ENCODE results near the gene RAPGEF5. TPM values are rescaled to one million over a fixed set of nuclear protein-coding genes. Genes with fewer than 3 reads are reported as not detected.

Gene RAPGEF5
- total and polyA plus RNA-seq, 12 donors, result 5.1 to 87.0 (median 26.0) TPM

DNA sequence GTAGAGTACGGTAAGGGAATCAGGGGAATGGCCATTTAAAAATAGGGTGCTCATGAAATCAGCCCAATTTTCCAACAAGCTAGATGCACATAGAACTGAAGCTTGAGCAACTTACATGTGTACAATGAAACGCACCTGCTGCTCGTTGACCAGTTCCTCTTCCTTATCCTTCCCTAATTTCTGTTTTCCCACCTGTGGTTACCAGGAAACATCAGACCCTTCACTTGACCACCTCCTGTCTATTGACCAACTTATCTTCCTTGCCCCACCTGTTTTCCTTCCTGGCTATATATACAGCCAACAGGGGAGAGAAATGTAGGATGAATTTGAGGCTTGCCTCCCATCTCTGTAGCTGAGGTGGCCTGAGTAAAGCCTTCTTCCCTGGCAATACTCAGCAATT, 37.8 kb upstream of the RAPGEF5 start:
- H3K36me3 ChIP-seq (replicated peaks in 1 of 2), result no peaks in the 10 kb centered on the region
- 80 to 82% (median 82%) methylated on average over 3 of the region's 3 CpGs for WGBS, 4 donors

DNA sequence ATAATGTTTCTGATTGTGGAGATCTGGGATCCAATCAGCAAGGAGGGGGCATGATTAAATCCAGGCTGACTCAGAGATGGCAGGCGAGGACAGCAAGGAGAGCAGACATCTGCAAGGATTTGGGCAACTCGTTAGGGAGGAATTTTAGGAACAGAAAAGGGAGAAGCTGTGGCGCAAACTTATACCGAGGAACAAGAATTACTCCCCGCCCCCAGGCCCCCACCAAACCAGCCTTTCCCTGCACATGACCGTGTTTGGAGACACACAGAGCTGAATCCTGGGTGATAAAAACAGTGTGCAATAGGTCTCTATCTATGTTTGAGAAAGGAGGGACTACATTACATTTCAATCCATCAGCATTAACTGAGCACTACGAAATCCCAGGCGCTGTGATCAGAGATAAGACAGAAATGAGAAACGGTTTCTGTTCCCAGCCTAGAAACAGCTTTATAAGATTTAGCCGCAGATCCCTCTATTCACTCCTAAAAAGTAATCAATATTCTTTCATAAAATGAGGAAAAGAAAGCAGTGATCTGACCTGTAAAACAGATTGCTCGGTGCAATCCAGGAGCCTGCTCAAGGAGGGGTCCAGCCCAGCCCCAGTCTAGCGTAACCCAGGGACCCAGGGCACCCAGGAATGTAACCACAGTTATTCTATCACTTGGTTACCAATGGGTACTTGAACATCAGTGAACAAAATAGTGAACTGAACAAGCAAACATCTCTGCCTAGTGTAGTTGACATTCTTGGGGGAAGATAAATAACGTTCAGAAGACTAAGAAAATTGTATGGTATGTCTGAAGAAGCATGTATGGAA, 37.2 kb upstream of the RAPGEF5 start:
- no peak overlapping the region for H3K27ac ChIP-seq
- WGBS, 4 donors, result 58 to 71% (median 64%) methylated on average over 13 of the region's 13 CpGs
- intact Hi-C loops (cut with DNase I), result no loop called here
- H3K27me3 ChIP-seq, result no peaks in the 10 kb centered on the region
- TF ChIP-seq, protein P1, sequence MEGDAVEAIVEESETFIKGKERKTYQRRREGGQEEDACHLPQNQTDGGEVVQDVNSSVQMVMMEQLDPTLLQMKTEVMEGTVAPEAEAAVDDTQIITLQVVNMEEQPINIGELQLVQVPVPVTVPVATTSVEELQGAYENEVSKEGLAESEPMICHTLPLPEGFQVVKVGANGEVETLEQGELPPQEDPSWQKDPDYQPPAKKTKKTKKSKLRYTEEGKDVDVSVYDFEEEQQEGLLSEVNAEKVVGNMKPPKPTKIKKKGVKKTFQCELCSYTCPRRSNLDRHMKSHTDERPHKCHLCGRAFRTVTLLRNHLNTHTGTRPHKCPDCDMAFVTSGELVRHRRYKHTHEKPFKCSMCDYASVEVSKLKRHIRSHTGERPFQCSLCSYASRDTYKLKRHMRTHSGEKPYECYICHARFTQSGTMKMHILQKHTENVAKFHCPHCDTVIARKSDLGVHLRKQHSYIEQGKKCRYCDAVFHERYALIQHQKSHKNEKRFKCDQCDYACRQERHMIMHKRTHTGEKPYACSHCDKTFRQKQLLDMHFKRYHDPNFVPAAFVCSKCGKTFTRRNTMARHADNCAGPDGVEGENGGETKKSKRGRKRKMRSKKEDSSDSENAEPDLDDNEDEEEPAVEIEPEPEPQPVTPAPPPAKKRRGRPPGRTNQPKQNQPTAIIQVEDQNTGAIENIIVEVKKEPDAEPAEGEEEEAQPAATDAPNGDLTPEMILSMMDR (IDR thresholded peaks at IDR 0.05), result no peak
- no peak for TF ChIP-seq POLR2A (IDR thresholded peaks at IDR 0.05)
- H3K36me3 ChIP-seq (replicated peaks in 1 of 2), result no peaks in the 10 kb centered on the region
- no peaks in the 10 kb centered on the region for H3K4me1 ChIP-seq (replicated peaks in 1 of 2)
- DNase-seq, result no peak
- H3K4me3 ChIP-seq, result no peak overlapping the region
- H3K9me3 ChIP-seq (replicated peaks in 1 of 3), result no peaks in the 10 kb centered on the region

More for the DNA sequence above, 37.8 kb upstream of the RAPGEF5 start:
- no peaks in the 10 kb centered on the region for H3K4me1 ChIP-seq (replicated peaks in 1 of 2)
- intact Hi-C loops (cut with DNase I), result no loop called here
- no peak for DNase-seq
- no peaks in the 10 kb centered on the region for H3K9me3 ChIP-seq (replicated peaks in 1 of 3)
- H3K27ac ChIP-seq, result no peak overlapping the region
- TF ChIP-seq POLR2A (IDR thresholded peaks at IDR 0.05), result no peak
- TF ChIP-seq, protein P1 (IDR thresholded peaks at IDR 0.05), result no peak
- no peaks in the 10 kb centered on the region for H3K27me3 ChIP-seq
- no peak overlapping the region for H3K4me3 ChIP-seq

DNA sequence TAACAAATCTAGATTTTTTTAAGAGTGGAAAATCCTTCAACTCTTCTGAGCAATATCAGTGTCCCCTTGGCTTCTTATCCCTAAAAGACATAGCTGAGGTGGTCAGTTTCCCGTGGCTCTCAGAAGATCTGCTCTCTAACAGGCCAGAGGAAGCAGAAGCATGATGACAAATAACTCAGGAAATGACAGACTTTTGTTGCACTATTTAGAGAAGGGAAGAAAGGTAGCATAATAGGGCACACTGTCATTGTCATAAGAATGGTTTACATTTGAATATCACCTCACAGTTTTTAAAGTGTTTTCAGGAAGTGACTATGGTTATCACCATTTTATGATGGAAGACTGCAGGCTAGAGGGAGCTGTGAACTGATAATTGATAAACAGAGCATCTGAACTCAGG, 33.6 kb upstream of the RAPGEF5 start:
- H3K27ac ChIP-seq, result no peak overlapping the region
- H3K4me3 ChIP-seq, result no peak overlapping the region
- TF ChIP-seq, protein P1 (IDR thresholded peaks at IDR 0.05), result no peak
- no peak for TF ChIP-seq POLR2A (IDR thresholded peaks at IDR 0.05)
- H3K9me3 ChIP-seq (replicated peaks in 1 of 3), result no peaks in the 10 kb centered on the region
- H3K27me3 ChIP-seq, result no peaks in the 10 kb centered on the region
- intact Hi-C loops (cut with DNase I), result no loop called here
- H3K4me1 ChIP-seq (replicated peaks in 1 of 2), result no peaks in the 10 kb centered on the region
- no peaks in the 10 kb centered on the region for H3K36me3 ChIP-seq (replicated peaks in 1 of 2)
- 31 to 63% (median 59%) methylated on average over 1 of the region's 1 CpG for WGBS, 4 donors
- DNase-seq, result no peak

DNA sequence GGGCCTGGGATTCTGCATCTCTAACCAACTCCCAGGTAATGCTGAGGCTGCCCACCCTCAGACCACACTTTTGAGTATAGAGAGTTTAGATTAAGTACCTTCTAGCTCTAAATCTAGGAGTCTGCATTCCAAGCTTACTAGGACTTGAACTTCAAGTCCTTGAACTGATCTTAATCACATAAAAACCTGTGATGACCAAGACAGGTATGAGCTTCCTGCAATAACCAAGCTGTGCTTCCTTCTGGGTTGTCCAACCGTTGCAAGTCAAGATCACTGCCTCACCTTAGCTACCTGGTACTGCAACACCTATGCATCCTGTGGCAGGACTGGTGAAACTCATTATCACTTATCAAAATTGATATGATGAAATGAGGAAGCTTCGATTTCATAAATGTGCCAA, 32.9 kb upstream of the RAPGEF5 start:
- H3K4me3 ChIP-seq, result no peak overlapping the region
- TF ChIP-seq POLR2A (IDR thresholded peaks at IDR 0.05), result no peak
- TF ChIP-seq, protein P1 (IDR thresholded peaks at IDR 0.05), result no peak
- DNase-seq, result no peak
- intact Hi-C loops (cut with DNase I), result no loop called here
- H3K4me1 ChIP-seq (replicated peaks in 1 of 2), result no peaks in the 10 kb centered on the region
- no peaks in the 10 kb centered on the region for H3K9me3 ChIP-seq (replicated peaks in 1 of 3)
- H3K36me3 ChIP-seq (replicated peaks in 1 of 2), result no peaks in the 10 kb centered on the region
- WGBS, 4 donors, result 84 to 88% (median 86%) methylated on average over 2 of the region's 2 CpGs
- H3K27ac ChIP-seq, result no peak overlapping the region
- no peaks in the 10 kb centered on the region for H3K27me3 ChIP-seq
